Mesothelial cell of epicardium (in vitro differentiated cells): ENCODE results near the gene ESYT2. TPM values are rescaled to one million over a fixed set of nuclear protein-coding genes. Genes with fewer than 3 reads are reported as not detected.
A peak's percentile ranks its signal among the peaks of the same experiment; 100 is the strongest.

Experiments
- DNase-seq, 2 experiments: peaks; one replicate each; pipeline ENCODE4 v3.0.0; 2021; ENCODE audit warnings: low spot score in 2 of 2; ENCODE audit not compliant: unreplicated experiment in 2 of 2
- H3K27ac Mint-ChIP-seq: 2 replicates; pipeline ENCODE4 v1.8.0; 2021; ENCODE audit warnings: mixed read lengths
- H3K27me3 Mint-ChIP-seq: 2 replicates; pipeline ENCODE4 v1.8.0; 2021; ENCODE audit warnings: low read depth, mixed read lengths
- H3K36me3 Mint-ChIP-seq: 2 replicates; pipeline ENCODE4 v1.8.0; 2021; ENCODE audit warnings: mixed read lengths
- H3K4me1 Mint-ChIP-seq: 2 replicates; pipeline ENCODE4 v1.8.0; 2021; ENCODE audit warnings: mixed read lengths
- H3K4me3 Mint-ChIP-seq: 2 replicates; pipeline ENCODE4 v1.8.0; 2021; ENCODE audit warnings: mild to moderate bottlenecking, moderate library complexity, mixed read lengths
- H3K9me3 Mint-ChIP-seq: 2 replicates; pipeline ENCODE4 v1.8.0; 2021; ENCODE audit warnings: mixed read lengths
- total RNA-seq: library from RNA; stranded (reverse); gene quantifications from 3 replicates; pipeline ENCODE4 v1.2.1, GENCODE V29; 2021
- TF ChIP-seq, protein P1 (sequence below): fragments of 200-600 bp; sonication (generic); IDR thresholded peaks from one replicate; pipeline ENCODE4 v1.5.0; 2021; ENCODE audit warnings: antibody characterized with exemption; ENCODE audit not compliant: unreplicated experiment

ESYT2 gene
- total RNA-seq, 1 donor from 2014 or later: 37.1 TPM

DNA sequence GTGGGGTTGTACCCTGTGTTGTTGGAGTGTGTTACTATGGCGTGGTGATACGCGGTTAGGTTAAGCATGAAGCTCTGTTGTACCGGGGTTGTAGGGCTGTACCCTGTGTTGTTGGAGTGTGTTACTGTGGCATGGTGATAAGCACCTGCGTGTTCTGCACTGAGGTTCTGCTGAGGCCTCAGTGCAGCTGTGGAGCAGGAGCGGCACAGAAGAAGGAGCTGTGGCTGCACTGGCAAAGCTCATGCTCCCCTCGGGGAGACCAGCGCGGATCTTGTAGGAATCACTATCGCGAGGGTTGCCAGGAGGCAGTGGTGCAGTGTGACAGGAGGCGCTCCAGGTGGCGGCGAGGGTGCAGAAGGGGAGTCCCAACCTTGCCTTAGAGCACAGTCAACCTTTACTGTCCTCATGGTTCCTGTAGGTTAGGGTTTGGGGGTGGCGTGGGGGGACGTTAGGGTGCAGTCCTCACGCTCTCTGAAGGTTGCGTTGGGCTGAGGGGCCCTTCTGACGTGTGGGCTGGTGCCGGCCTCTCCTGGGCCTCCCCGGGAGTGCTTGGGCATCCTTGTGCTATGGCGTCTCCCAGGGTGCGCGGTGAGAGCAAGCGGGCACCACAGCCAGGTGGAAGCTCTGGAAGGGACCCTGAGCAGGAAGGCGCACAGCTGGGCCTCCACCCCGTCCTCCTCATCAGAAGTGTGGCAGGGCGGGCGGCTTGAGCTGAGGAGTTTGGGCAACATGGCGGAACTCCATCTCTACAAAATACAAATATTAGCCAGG is 38.1 kb upstream of the ESYT2 start:
- Mint-ChIP-seq H3K27me3 (no peaks in the 10 kb centered on the region), H3K4me3 (no peak overlapping the region), H3K4me1 (peaks cover 20% of the 10 kb centered on the region), H3K9me3 (no peaks in the 10 kb centered on the region), H3K36me3 (peaks cover 12% of the 10 kb centered on the region), H3K27ac (no peak overlapping the region)
- DNase-seq: no peak
- TF ChIP-seq, protein P1, sequence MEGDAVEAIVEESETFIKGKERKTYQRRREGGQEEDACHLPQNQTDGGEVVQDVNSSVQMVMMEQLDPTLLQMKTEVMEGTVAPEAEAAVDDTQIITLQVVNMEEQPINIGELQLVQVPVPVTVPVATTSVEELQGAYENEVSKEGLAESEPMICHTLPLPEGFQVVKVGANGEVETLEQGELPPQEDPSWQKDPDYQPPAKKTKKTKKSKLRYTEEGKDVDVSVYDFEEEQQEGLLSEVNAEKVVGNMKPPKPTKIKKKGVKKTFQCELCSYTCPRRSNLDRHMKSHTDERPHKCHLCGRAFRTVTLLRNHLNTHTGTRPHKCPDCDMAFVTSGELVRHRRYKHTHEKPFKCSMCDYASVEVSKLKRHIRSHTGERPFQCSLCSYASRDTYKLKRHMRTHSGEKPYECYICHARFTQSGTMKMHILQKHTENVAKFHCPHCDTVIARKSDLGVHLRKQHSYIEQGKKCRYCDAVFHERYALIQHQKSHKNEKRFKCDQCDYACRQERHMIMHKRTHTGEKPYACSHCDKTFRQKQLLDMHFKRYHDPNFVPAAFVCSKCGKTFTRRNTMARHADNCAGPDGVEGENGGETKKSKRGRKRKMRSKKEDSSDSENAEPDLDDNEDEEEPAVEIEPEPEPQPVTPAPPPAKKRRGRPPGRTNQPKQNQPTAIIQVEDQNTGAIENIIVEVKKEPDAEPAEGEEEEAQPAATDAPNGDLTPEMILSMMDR: no peak

DNA sequence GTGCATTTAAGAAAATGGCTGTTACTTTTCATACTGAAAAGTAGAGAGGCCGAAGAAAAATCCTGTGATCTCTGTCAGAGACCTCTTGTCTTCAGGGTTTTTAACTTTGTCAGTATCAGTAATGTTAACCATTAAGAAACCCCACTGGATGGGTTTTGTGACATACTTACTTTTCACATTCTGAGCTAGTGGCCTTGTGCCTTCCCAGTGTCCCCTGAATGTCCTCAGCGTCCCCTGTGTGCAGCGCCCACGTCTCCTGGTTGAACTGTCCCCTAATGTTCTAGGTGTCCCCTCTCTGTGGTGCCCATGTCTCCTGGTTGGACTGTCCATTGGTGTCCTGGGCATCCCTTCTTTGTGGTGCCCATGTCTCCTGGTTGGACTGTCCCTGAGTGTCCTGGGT is 36.7 kb upstream of the ESYT2 start:
- H3K36me3 Mint-ChIP-seq: peaks cover 4% of the 10 kb centered on the region
- no peaks in the 10 kb centered on the region for H3K27me3 Mint-ChIP-seq
- no peaks in the 10 kb centered on the region for H3K9me3 Mint-ChIP-seq
- H3K27ac Mint-ChIP-seq: no peak overlapping the region
- peaks cover 30% of the 10 kb centered on the region for H3K4me1 Mint-ChIP-seq
- TF ChIP-seq, protein P1: no peak
- H3K4me3 Mint-ChIP-seq: no peak overlapping the region
- DNase-seq: no peak

DNA sequence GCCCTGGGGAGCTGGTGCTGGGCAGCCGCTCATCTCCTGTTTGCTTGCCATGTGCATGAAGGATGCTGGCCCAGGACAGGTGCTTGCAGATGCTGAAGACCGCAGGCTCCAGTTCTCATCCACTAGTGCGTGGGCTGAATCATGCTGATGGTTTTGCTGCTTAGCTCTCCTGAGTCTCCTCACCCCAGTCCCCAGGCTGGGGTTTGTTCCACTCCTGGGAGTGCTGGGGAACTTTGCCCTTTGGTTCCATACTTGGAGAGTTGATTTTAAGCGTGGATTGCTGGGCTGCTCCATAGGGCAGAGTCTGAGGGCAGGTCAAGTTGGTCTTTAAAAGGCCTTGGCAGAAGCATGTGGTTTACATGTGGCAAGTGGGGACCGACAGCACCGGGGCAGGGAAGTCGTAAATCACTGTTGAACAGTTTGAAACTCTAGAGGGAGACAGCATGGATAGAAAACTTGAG is 36.2 kb upstream of the ESYT2 start:
- Mint-ChIP-seq H3K9me3 (no peaks in the 10 kb centered on the region), H3K27ac (peak overlapping the region; percentile 80), H3K27me3 (no peaks in the 10 kb centered on the region), H3K4me3 (peak overlapping the region; percentile 13), H3K36me3 (no peaks in the 10 kb centered on the region), H3K4me1 (peaks cover 33% of the 10 kb centered on the region)
- TF ChIP-seq, protein P1: no peak
- no peak for DNase-seq

DNA sequence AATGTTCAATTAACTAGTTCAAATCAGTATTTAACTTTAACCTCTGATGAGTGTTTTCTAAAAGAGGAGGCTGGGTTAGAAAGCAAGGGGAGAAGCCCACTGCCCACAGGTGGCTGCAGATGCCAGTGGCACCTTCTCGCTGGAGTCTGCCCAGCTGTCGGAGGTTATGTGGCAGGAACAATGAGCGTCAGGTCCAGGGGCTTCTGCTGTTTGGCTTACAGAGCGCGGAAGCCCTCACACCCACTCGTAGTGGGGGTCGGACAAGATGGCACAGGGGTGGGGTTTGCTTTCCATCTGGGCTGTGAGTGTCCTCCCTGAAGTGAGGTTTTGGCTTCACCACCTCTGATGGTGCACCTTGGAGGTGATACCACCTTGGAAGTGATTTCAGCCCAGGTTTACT is 35.5 kb upstream of the ESYT2 start:
- Mint-ChIP-seq H3K27ac (peak overlapping the region; percentile 80), H3K27me3 (no peaks in the 10 kb centered on the region), H3K9me3 (no peaks in the 10 kb centered on the region), H3K4me3 (peak overlapping the region; percentile 74), H3K36me3 (no peaks in the 10 kb centered on the region), H3K4me1 (peaks cover 33% of the 10 kb centered on the region)
- DNase-seq: no peak
- TF ChIP-seq, protein P1: no peak

DNA sequence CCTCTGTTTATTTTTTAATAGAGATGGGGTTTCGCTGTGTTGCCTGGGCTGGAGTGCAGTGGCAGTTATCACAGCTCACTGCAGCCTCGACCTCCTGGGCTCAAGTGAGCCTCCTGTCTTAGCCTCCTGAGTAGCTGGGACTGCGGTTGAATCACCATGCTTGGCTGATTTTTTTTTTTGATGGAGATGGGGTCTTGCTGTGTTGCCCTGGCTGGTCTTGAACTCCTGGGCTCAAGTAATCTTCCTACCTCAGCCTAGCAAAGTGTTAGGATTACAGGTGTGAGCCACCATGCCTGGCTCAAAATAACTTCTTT is 35.2 kb upstream of the ESYT2 start:
- TF ChIP-seq, protein P1: no peak
- Mint-ChIP-seq H3K9me3 (no peaks in the 10 kb centered on the region), H3K36me3 (no peaks in the 10 kb centered on the region), H3K4me1 (peaks cover 33% of the 10 kb centered on the region), H3K4me3 (peak overlapping the region; percentile 74), H3K27ac (peak overlapping the region; percentile 95), H3K27me3 (no peaks in the 10 kb centered on the region)
- no peak for DNase-seq
